Sigmoid colon (tissue), 7 donors: ENCODE results near the gene SLAMF9. TPM values are rescaled to one million over a fixed set of nuclear protein-coding genes. Genes with fewer than 3 reads are reported as not detected.

ENCODE experiments used
- DNase-seq: peaks from one replicate; pipeline ENCODE4 v3.0.0-alpha.2; 2019
- H3K27ac ChIP-seq, 4 donors: fragments of 200-600 bp; sonication (generic); one replicate each; pipeline ENCODE4 v1.5.1; 2016 to 2019; ENCODE audit warnings: mild to moderate bottlenecking in 1 of 4
- H3K27me3 ChIP-seq, 3 donors: fragments of 200-600 bp; sonication (generic); one replicate each; pipeline ENCODE4 v1.5.1; 2019; ENCODE audit warnings: mild to moderate bottlenecking in 1 of 3
- H3K36me3 ChIP-seq, 4 donors: fragments of 200-600 bp; sonication (generic); one replicate each; pipeline ENCODE4 v1.5.1; 2016 to 2019
- H3K4me1 ChIP-seq, 4 donors: fragments of 200-600 bp; sonication (generic); one replicate each; pipeline ENCODE4 v1.5.1; 2017 to 2019
- H3K4me3 ChIP-seq, 4 donors: fragments of 200-600 bp; sonication (generic); one replicate each; pipeline ENCODE4 v1.5.1; 2017 to 2019; ENCODE audit warnings: mild to moderate bottlenecking in 2 of 4, moderate library complexity in 1 of 4
- H3K9me3 ChIP-seq, 4 donors: fragments of 200-600 bp in 3 of 4; sonication (generic) in 3 of 4; one replicate each; pipeline versions ENCODE4 v1.5.1 to v1.6.1; 2013 to 2019
- EP300 ChIP-seq, 4 donors: sonication (generic); formaldehyde crosslinking; IDR thresholded peaks; one replicate each; pipeline ENCODE4 v1.6.1; 2017; ENCODE audit warnings: antibody characterized with exemption in 4 of 4
- POLR2A ChIP-seq, 2 donors: fragments of 450-650 bp; IDR thresholded peaks; one replicate each; pipeline ENCODE4 v1.6.1; 2016; ENCODE audit warnings: antibody characterized with exemption in 2 of 2, mild to moderate bottlenecking in 2 of 2, moderate library complexity in 2 of 2
- POLR2AphosphoS5 ChIP-seq, 4 donors: sonication (generic); formaldehyde crosslinking; IDR thresholded peaks; one replicate each; pipeline ENCODE4 v1.6.1; 2017; ENCODE audit warnings: antibody characterized with exemption in 4 of 4
- WGBS, 2 donors: extraction: QIAGEN DNeasy Blood & Tissue Kit; methylation state at CpG; one replicate each; pipeline ENCODE4 v1.1.7; 2013; 5-methylcytosine and 5-hydroxymethylcytosine counted together
- intact Hi-C: fragments of 100-400 bp; cut with DNase I; formaldehyde crosslinking; loops from one replicate; pipeline ENCODE4 v1.15.1; 2023
- polyA plus RNA-seq, 3 donors: library from polyadenylated mRNA; stranded (reverse); fragments of 200-250 nt; gene quantifications; one replicate each; pipeline ENCODE4 v1.2.3, GENCODE V29; 2013
- total RNA-seq, 4 donors: library from RNA; depleted of rRNA; stranded (reverse); fragments of >200 nt; gene quantifications; one replicate each; pipeline ENCODE4 v1.1.0, GENCODE V29; 2016
- TF ChIP-seq, protein P1 (sequence below), 4 experiments: fragments of 450-650 bp in 3 of 4; fragments of 200-600 bp in 1 of 4; IDR thresholded peaks; one replicate each; pipeline ENCODE4 v1.5.1; 2016 to 2019; ENCODE audit warnings: antibody characterized with exemption in 4 of 4, mild to moderate bottlenecking in 3 of 4, moderate library complexity in 2 of 4
- donor health status: healthy with polysubstance abuse.
- donor health status: Bipolar disorder and iron deficiency.
- donor health status: healthy.

SLAMF9 gene
- total and polyA plus RNA-seq, 7 donors: 0.15 TPM; not detected in 6

DNA sequence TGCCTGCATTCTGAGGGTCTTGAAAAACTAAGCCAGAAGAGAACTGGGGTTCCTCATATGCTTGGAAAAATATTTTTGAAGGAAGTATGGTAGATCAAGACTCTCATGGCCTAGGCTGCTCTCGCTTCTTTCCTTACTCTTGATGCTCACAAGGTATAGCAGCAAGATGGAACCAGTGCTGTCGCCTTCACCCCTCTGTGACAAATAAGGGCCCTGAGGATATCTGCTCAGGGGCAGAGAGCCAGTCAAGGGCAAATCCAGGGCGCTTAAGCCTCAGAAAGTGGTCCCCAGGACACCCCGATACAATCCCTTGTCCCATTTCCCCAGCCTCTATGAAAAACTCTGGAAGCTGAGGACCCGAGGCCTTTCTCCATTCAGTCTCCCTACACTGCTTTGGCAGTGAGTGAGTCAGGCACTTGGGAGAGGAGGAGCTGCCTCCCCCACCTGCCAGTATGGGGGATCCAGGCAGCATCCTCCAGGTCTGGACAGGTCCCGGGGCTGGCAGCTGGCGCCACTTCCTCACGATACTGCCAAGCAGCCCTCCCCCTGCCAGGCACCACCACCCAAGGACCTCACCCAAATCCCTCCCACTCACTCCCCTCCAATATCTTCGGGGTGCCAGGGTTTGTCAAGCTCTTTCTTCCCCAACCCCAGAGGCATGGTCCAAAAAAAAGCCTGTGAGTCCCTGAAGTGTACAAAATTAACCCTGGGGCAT, 10.0 kb downstream of the SLAMF9 start:
- TF ChIP-seq EP300 (IDR thresholded peaks at IDR 0.05): no peak
- no peak for TF ChIP-seq POLR2AphosphoS5 (IDR thresholded peaks at IDR 0.05)
- no peak for TF ChIP-seq POLR2A (IDR thresholded peaks at IDR 0.05)
- TF ChIP-seq, protein P1, sequence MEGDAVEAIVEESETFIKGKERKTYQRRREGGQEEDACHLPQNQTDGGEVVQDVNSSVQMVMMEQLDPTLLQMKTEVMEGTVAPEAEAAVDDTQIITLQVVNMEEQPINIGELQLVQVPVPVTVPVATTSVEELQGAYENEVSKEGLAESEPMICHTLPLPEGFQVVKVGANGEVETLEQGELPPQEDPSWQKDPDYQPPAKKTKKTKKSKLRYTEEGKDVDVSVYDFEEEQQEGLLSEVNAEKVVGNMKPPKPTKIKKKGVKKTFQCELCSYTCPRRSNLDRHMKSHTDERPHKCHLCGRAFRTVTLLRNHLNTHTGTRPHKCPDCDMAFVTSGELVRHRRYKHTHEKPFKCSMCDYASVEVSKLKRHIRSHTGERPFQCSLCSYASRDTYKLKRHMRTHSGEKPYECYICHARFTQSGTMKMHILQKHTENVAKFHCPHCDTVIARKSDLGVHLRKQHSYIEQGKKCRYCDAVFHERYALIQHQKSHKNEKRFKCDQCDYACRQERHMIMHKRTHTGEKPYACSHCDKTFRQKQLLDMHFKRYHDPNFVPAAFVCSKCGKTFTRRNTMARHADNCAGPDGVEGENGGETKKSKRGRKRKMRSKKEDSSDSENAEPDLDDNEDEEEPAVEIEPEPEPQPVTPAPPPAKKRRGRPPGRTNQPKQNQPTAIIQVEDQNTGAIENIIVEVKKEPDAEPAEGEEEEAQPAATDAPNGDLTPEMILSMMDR (IDR thresholded peaks at IDR 0.05): no peak
- no peak for DNase-seq
- H3K27me3 ChIP-seq: no peaks in the 10 kb centered on the region
- H3K36me3 ChIP-seq: no peaks in the 10 kb centered on the region
- peaks cover 0 to 21% (median 17%) of the 10 kb centered on the region in 4 donors for H3K4me1 ChIP-seq
- H3K9me3 ChIP-seq: no peaks in the 10 kb centered on the region
- H3K27ac ChIP-seq: no peak overlapping the region
- H3K4me3 ChIP-seq: no peak overlapping the region
- intact Hi-C loops: no loop called here
- 80 to 84% methylated on average over 9 of the region's 9 CpGs for WGBS, 2 donors

DNA sequence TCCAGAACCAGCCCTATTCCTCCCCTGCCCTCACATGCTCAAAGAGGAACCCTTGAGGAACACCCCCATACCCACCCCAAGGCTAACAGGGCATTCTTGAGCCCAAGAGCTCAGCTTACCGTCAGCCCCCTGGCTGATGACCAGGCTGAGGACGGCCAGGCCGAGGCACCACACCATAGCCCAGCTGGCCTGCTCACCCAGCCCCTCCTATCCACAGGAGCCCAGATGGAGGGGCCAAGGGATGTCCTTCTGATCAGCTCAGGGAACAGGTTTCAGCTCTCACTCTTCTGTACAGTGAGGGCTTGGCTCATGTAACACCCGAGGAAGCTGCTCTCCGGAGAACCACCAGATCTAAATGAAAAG, 10.8 kb downstream of the SLAMF9 start:
- no peak for TF ChIP-seq POLR2A (IDR thresholded peaks at IDR 0.05)
- no peak for TF ChIP-seq EP300 (IDR thresholded peaks at IDR 0.05)
- no peak for TF ChIP-seq POLR2AphosphoS5 (IDR thresholded peaks at IDR 0.05)
- TF ChIP-seq, protein P1 (IDR thresholded peaks at IDR 0.05): no peak
- no peaks in the 10 kb centered on the region for H3K36me3 ChIP-seq
- DNase-seq: no peak

DNA sequence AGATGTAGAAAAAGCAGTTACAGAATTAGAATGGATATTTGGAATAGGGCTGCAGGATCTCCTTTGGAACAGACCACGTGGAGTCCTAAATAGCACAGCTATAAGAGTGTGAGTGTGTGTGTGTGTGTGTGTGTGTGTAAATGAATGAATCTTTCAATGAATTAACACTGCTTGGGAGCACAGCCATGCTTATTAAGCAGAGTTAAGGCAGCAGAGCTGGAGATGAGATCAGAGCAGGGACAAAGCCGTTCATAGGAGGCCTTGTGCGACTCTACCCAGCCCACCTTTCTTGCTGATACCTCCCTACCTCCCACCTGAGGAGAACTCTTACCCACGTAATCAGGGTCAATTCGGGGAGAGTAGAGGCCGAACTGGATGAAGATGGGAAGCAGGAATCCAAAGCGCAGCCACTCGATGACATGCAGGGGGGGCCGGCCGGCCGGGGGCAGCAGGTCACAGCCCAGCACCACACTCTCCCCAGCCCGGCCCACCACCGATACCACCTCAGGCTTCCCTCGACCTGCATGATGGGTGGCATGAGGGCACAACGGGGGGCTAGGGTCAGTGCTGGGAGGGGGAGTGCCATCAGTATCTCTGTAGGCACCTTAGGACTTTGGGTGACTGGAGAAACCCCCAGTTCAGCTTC, 11.3 kb downstream of the SLAMF9 start:
- peak; percentile 61 for DNase-seq
- Histone ChIP-seq H3K36me3 (no peaks in the 10 kb centered on the region), H3K4me1 (peaks cover 0 to 15% (median 15%) of the 10 kb centered on the region in 4 donors), H3K9me3 (no peaks in the 10 kb centered on the region), H3K27ac (no peak overlapping the region), H3K4me3 (no peak overlapping the region), H3K27me3 (no peaks in the 10 kb centered on the region)
- TF ChIP-seq, protein P1 (IDR thresholded peaks at IDR 0.05): no peak
- TF ChIP-seq EP300 (IDR thresholded peaks at IDR 0.05) (no peak), POLR2A (IDR thresholded peaks at IDR 0.05) (no peak), POLR2AphosphoS5 (IDR thresholded peaks at IDR 0.05) (no peak)
- intact Hi-C loops: no loop called here
- 92 to 93% methylated on average over 15 of the region's 15 CpGs for WGBS, 2 donors

More for the DNA sequence above, 10.8 kb downstream of the SLAMF9 start:
- Histone ChIP-seq H3K4me1 (peaks cover 0 to 15% (median 15%) of the 10 kb centered on the region in 4 donors), H3K9me3 (no peaks in the 10 kb centered on the region), H3K4me3 (no peak overlapping the region), H3K27me3 (no peaks in the 10 kb centered on the region), H3K27ac (no peak overlapping the region)
- intact Hi-C loops: no loop called here
- WGBS, 2 donors: 84 to 95% methylated on average over 5 of the region's 5 CpGs

DNA sequence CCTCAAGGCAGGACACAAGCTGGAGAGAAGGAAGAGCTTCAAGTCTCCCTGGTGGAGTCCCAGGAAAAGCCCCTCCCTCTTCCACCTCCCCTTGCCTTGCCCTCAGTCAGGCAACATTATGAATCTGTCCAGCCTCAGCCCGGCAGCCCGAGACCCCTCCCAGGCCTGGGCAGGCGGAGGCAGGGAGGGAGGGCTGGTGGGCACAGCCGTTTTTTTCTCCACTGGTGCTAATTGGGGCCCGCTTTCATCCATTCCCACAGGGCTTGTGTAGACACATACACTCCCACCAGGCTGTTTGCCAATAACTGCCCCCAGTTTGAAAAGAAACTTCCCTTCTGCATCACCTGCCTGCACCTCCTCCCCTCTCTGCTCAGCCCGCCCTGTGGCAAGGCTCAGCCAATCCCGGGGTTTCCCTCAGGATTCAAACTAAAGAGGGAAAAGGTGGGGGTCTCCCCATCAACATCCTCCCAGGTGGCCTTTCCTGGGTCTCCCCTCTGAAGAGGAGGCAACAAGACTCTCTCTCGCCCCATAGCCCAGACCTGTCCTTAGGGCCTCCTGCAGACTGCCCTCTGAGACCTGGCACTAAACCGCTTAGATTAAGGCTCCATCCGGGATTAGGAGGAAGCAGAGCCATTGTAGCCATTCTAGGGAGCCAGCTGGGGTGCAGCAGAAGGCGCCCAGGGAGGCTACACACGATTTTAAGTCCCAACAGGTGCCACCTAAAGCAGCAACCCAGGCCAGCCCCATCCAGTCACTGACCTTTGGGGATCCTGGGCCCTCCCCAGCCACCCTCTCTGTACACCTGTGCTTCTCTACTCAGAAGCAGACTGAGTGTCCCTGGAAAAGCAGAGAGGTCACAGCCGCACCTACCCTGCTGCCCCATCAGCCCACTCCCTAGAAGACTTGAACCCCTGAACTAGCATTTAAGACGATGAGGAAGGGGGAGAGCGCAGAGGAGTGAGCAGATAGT, 12.2 kb downstream of the SLAMF9 start:
- Histone ChIP-seq H3K4me3 (no peak overlapping the region), H3K4me1 (peaks cover 0 to 18% (median 16%) of the 10 kb centered on the region in 4 donors), H3K9me3 (no peaks in the 10 kb centered on the region), H3K27me3 (no peaks in the 10 kb centered on the region), H3K27ac (no peak overlapping the region), H3K36me3 (no peaks in the 10 kb centered on the region)
- no peak for TF ChIP-seq POLR2A (IDR thresholded peaks at IDR 0.05)
- 79 to 80% methylated on average over 15 of the region's 15 CpGs for WGBS, 2 donors
- intact Hi-C loops: no loop called here
- DNase-seq: peak; percentile 33

DNA sequence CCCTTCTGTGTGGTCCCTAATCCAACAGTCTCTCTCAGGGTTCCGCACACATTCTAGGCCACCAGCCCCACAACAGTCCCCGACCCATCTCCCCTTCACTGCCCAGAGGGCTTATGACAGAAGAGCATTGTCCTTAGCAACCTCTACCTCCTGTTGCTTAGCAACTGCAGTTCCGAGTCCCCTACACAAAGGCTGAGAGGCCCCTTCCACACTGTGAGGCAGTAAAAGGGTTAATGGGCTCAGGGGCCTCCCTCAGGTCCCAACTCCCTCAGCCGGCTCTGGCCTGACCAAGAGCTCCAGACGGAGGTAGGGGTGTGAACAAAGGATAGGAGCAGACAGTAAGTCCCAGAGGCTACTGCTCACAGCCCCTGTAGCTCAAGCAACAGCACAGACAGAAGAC, 12.9 kb downstream of the SLAMF9 start:
- Histone ChIP-seq H3K36me3 (no peaks in the 10 kb centered on the region), H3K27ac (no peak overlapping the region), H3K27me3 (no peaks in the 10 kb centered on the region), H3K4me1 (peaks cover 0 to 24% (median 20%) of the 10 kb centered on the region in 4 donors), H3K9me3 (no peaks in the 10 kb centered on the region), H3K4me3 (no peak overlapping the region)
- TF ChIP-seq POLR2A (IDR thresholded peaks at IDR 0.05) (no peak), POLR2AphosphoS5 (IDR thresholded peaks at IDR 0.05) (no peak), EP300 (IDR thresholded peaks at IDR 0.05) (no peak)
- TF ChIP-seq, protein P1 (IDR thresholded peaks at IDR 0.05): no peak
- intact Hi-C loops: no loop called here
- WGBS, 2 donors: 82 to 88% methylated on average over 5 of the region's 5 CpGs
- DNase-seq: no peak
